Stimulated activated memory B cell treated with anti-CD40 and anti-IgM and Interleukin-4, amounts not matched to agents 10 μg/mL and 1 μg/mL and 100 μg/mL, for 72 hours (primary cell): Measurements from ENCODE around the gene FOXL2.
"Not testable (repeated sequence)": the region's sequence is repeated elsewhere in the genome, so short reads cannot be mapped to it uniquely, and the experiment has no call there.

Experiments
- ATAC-seq: fragments of 150-1000 bp; cut with Tn5 transposase; 2 replicates; pipeline ENCODE4 v1.10.0; 2021
- H3K27ac Mint-ChIP-seq: one replicate; pipeline ENCODE4 v1.8.0; 2022; ENCODE audit warnings: mild to moderate bottlenecking, mixed read lengths
- H3K27me3 Mint-ChIP-seq: one replicate; pipeline ENCODE4 v1.8.0; 2022; ENCODE audit warnings: mixed read lengths
- H3K36me3 Mint-ChIP-seq: one replicate; pipeline ENCODE4 v1.8.0; 2022; ENCODE audit warnings: mixed read lengths
- H3K4me1 Mint-ChIP-seq: one replicate; pipeline ENCODE4 v1.8.0; 2022; ENCODE audit warnings: mixed read lengths
- H3K4me3 Mint-ChIP-seq: one replicate; pipeline ENCODE4 v1.8.0; 2022; ENCODE audit warnings: mild to moderate bottlenecking, moderate library complexity, mixed read lengths
- H3K9me3 Mint-ChIP-seq: one replicate; pipeline ENCODE4 v1.8.0; 2022; ENCODE audit warnings: mixed read lengths

Gene FOXL2

GRCh38 chr3:138939561-138940241, 7.2 kb downstream of the FOXL2 start:
- Mint-ChIP-seq H3K4me3 (no peak overlapping the region), H3K9me3 (no peaks in the 10 kb centered on the region), H3K4me1 (peaks cover 40% of the 10 kb centered on the region), H3K27ac (no peak overlapping the region), H3K27me3 (peaks cover 100% of the 10 kb centered on the region), H3K36me3 (no peaks in the 10 kb centered on the region)
- no peak for ATAC-seq

GRCh38 chr3:138938877-138939560, 7.9 kb downstream of the FOXL2 start:
- no peak for ATAC-seq
- H3K4me1 Mint-ChIP-seq: peaks cover 38% of the 10 kb centered on the region
- H3K4me3 Mint-ChIP-seq: no peak overlapping the region
- H3K27ac Mint-ChIP-seq: no peak overlapping the region
- H3K27me3 Mint-ChIP-seq: peaks cover 100% of the 10 kb centered on the region
- H3K9me3 Mint-ChIP-seq: no peaks in the 10 kb centered on the region
- H3K36me3 Mint-ChIP-seq: no peaks in the 10 kb centered on the region

- Mint-ChIP-seq H3K4me3 (peak overlapping the region; percentile 46), H3K27me3 (peaks cover 100% of the 10 kb centered on the region), H3K27ac (no peak overlapping the region), H3K9me3 (no peaks in the 10 kb centered on the region), H3K36me3 (no peaks in the 10 kb centered on the region), H3K4me1 (peaks cover 38% of the 10 kb centered on the region)
- ATAC-seq: no peak
These were observed 8.7 kb downstream of the FOXL2 start for GRCh38 chr3:138938056-138938876.

- H3K4me3 Mint-ChIP-seq: no peak overlapping the region
- H3K27ac Mint-ChIP-seq: no peak overlapping the region
- H3K36me3 Mint-ChIP-seq: no peaks in the 10 kb centered on the region
- no peak for ATAC-seq
- peaks cover 100% of the 10 kb centered on the region for H3K27me3 Mint-ChIP-seq
- H3K4me1 Mint-ChIP-seq: peaks cover 38% of the 10 kb centered on the region
- H3K9me3 Mint-ChIP-seq: no peaks in the 10 kb centered on the region
These were observed 9.3 kb downstream of the FOXL2 start for GRCh38 chr3:138937690-138938055.

DNA sequence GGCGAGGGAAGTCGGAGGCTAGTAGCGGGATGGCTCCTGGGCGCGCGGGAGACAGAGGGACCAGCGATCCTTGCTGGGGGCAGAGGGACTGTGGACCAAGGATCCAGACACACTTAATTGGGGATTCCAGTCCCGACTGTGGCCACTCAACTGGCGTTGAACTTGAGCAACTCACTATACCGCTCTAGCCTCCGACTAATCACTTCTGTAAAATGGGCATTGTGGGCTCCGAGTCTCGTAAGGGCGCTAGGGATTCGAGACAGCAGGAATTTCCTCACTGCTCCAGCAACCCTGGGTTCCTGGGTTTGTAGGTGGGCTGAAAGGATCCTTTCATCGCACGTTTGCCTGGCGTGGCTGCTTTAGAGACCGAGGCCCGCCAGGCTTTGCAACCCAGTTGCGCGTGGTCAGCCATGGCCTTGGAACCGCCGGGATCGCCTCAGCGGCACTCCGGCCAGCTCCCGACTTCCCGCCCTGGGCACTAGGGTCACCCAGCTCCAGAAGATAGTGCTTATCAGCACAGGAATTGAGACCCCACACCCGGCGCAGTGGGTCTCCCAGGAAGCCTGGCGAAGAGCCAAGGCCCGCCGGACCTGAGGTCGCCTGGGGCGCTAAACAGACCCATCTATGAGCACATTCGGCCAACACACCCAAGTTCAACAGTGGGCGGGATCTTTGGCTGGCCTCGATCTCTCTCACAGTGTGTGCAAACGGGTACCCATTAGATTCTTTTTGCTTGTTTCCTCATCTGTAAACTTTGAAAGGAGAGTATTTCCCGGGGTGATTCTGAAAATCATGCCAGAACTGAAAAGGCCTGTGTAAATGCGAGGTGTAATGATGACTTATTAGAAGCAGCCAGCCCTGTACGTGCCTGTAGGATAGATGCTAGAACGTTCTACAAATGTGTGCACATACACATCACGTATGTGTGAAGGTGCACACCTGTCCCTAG, 9.9 kb downstream of the FOXL2 start:
- H3K4me1 Mint-ChIP-seq: peaks cover 38% of the 10 kb centered on the region
- no peak for ATAC-seq
- no peak overlapping the region for H3K4me3 Mint-ChIP-seq
- peaks cover 97% of the 10 kb centered on the region for H3K27me3 Mint-ChIP-seq
- H3K36me3 Mint-ChIP-seq: no peaks in the 10 kb centered on the region
- no peaks in the 10 kb centered on the region for H3K9me3 Mint-ChIP-seq
- no peak overlapping the region for H3K27ac Mint-ChIP-seq

GRCh38 chr3:138935863-138936740, 10.8 kb downstream of the FOXL2 start:
- Mint-ChIP-seq H3K9me3 (no peaks in the 10 kb centered on the region), H3K4me3 (peak overlapping the region; percentile 78), H3K4me1 (peaks cover 38% of the 10 kb centered on the region), H3K27ac (no peak overlapping the region), H3K27me3 (peaks cover 91% of the 10 kb centered on the region), H3K36me3 (no peaks in the 10 kb centered on the region)
- peak; percentile 64 for ATAC-seq

DNA sequence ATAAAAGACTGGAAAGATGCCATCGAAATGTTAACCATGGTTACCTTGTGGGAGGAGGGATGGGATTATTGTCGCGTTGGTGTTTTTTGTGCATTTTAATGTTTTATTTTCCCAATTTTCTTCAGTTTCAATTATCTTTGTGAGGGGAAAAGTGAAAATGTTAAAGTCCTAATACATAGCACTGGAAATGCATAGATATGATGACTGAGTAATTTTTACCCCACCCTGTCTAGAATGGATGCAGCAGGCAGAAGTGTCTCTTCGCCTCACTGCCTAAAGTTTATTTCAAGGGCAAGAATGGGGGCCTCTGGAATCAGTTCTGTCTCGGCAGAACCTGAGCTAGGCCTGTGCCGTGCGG, 11.5 kb downstream of the FOXL2 start:
- no peaks in the 10 kb centered on the region for H3K36me3 Mint-ChIP-seq
- no peak for ATAC-seq
- H3K4me1 Mint-ChIP-seq: peaks cover 38% of the 10 kb centered on the region
- H3K9me3 Mint-ChIP-seq: no peaks in the 10 kb centered on the region
- H3K4me3 Mint-ChIP-seq: peak overlapping the region; percentile 78
- no peak overlapping the region for H3K27ac Mint-ChIP-seq
- peaks cover 91% of the 10 kb centered on the region for H3K27me3 Mint-ChIP-seq

DNA sequence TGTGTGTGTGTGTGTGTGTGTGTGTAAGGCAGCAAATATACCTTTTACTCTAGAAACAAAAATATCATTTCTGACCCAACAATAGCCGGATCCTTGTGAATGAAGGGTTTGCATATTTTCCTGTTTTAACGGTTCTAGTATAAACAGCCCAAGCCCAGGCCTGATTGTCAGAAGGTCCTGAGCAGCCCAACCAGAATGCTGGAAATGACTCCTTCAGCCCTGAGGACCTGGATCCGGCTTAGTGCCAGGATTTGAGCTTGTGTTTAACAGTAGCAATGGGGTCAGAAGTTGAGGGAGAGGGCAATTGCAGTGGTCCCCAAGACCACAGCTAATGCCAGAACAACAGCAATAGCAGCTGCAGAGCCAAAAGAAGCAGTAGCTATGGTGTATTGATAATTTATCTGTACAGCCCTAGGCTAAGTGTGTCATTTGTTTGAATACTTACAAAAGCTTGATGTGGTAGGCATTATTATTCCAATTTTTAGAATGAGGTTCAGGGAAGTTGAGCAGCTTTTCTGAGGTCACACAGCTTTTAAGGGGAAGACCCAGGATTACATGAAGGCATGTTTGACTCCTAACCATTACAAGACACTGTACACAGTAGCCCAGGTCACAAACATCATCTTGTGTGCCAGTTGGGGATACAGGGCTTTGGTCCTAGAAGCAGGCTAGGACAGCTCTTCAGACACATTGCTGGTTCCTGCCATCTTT, 12.8 kb downstream of the FOXL2 start:
- no peak for ATAC-seq
- Mint-ChIP-seq H3K9me3 (no peaks in the 10 kb centered on the region), H3K4me3 (no peak overlapping the region), H3K27me3 (peaks cover 91% of the 10 kb centered on the region), H3K4me1 (peaks cover 37% of the 10 kb centered on the region), H3K36me3 (no peaks in the 10 kb centered on the region), H3K27ac (no peak overlapping the region)

DNA sequence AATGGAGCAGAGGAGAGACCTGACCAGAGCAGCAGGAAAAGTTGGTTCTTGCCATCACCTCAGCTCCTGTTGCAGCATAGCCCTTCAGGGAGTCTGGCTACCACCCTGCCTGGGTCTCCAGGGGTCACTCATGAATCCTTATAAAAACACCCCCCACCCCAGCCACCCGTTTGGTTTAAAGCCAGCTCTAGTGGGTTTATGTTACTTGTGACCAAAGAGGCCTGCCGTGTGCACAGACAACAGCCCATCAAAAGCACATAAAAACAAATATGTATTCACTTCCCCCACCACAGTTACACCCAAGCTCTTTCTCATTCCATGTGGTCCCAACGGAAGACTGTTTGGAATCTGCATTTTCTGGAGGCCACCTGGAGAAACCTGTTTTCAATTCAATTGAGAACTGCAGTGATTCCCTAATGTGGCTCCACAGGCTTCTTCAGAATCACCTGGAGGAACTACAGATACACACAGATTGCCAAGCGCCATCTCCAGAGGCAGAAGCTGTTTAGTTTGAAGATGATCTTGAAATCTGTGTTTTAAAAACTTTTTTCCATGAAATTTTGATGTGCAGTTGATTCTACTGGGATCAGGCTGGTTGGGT, 13.8 kb downstream of the FOXL2 start:
- Mint-ChIP-seq H3K27ac (no peak overlapping the region), H3K9me3 (no peaks in the 10 kb centered on the region), H3K27me3 (peaks cover 89% of the 10 kb centered on the region), H3K36me3 (no peaks in the 10 kb centered on the region), H3K4me1 (peaks cover 28% of the 10 kb centered on the region), H3K4me3 (no peak overlapping the region)
- no peak for ATAC-seq

- ATAC-seq: peak; percentile 49
- Mint-ChIP-seq H3K27ac (no peak overlapping the region), H3K27me3 (peaks cover 56% of the 10 kb centered on the region), H3K36me3 (no peaks in the 10 kb centered on the region), H3K4me1 (no peaks in the 10 kb centered on the region), H3K9me3 (no peaks in the 10 kb centered on the region), H3K4me3 (no peak overlapping the region)
These were observed 18.1 kb downstream of the FOXL2 start for GRCh38 chr3:138928727-138929372.

DNA sequence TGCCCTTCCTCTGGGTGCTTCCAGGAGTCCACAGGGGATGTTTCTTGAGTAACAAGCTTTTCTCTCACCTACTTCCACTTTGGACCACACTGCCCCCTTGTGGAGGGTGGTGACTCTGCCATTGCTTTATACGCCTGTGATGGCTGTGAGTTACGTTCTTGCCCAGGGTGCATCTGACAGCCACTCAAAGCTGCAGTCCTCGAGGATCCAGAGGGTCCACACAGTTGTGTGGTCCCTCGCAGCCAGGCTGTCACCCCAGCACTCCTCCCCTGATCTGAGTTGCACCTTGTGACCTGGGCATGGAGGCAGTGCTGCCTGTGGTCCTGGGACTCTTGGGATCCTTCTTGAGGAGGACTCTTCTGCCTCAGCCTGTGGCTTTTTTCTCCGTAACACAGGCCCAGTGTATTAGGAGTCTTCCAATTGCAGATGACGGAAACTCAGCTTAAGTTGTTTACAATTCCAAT, 23.4 kb downstream of the FOXL2 start:
- Mint-ChIP-seq H3K36me3 (no peaks in the 10 kb centered on the region), H3K4me1 (peaks cover 7% of the 10 kb centered on the region), H3K9me3 (no peaks in the 10 kb centered on the region), H3K4me3 (no peak overlapping the region), H3K27ac (no peak overlapping the region), H3K27me3 (peaks cover 32% of the 10 kb centered on the region)
- ATAC-seq: peak; percentile 80

- H3K27me3 Mint-ChIP-seq: peaks cover 28% of the 10 kb centered on the region
- not testable (repeated sequence) for ATAC-seq, H3K36me3 Mint-ChIP-seq, H3K4me3 Mint-ChIP-seq, H3K4me1 Mint-ChIP-seq, H3K9me3 Mint-ChIP-seq, H3K27ac Mint-ChIP-seq
These were observed 24.5 kb downstream of the FOXL2 start for GRCh38 chr3:138922400-138922799.
